ENCODE data around the gene PHF1. TPM values are rescaled to one million over a fixed set of nuclear protein-coding genes. Genes with fewer than 3 reads are reported as not detected.

Gene PHF1
- total RNA-seq, 2 experiments from 2014 or later: 31.9 to 32.6 TPM

GRCh38 chr6:33412140-33413009, 1.6 kb downstream of the PHF1 start:
- Mint-ChIP-seq H3K9me3 (no peaks in the 10 kb centered on the region), H3K27me3 (no peaks in the 10 kb centered on the region), H3K4me1 (ENCODE audit: low read depth) (peaks cover 59% of the 10 kb centered on the region), H3K36me3 (ENCODE audit: low read depth) (peaks cover 47% of the 10 kb centered on the region), H3K27ac (peak overlapping the region; percentile 61), H3K4me3 (peak overlapping the region; percentile 80)
- intact Hi-C loops (cut with micrococcal nuclease): no loop called here
- CTCF ChIA-PET: interaction anchor here (0.7 to 1.1 kb wide), 2 partner anchors 14 to 19 kb away, joined by 3 to 4 read pairs; no protein-coding TSS in a partner anchor
- POLR2A ChIA-PET: interaction anchor here (1.0 to 1.8 kb wide), 5 partner anchors 13 to 141 kb away, joined by 3 to 11 read pairs (median 4); partner anchors contain the start of genes RPS18, VPS52 and WDR46
- TF ChIP-seq CTCF (IDR thresholded peaks at IDR 0.05): no peak
- DNase-seq (no peak), ATAC-seq (no peak)

- intact Hi-C loops (cut with micrococcal nuclease): no loop called here
- H3K36me3 Mint-ChIP-seq (ENCODE audit: low read depth): peaks cover 40% of the 10 kb centered on the region
- no peak for ATAC-seq
- no peak for DNase-seq
- POLR2A ChIA-PET: interaction anchor here (1.1 to 1.8 kb wide), 3 partner anchors 12 to 142 kb away, joined by 3 to 7 read pairs (median 7); partner anchors contain the start of genes RPS18 and VPS52
- H3K27me3 Mint-ChIP-seq: no peaks in the 10 kb centered on the region
- CTCF ChIA-PET: interaction anchor here (0.8 to 1.6 kb wide), 3 partner anchors 13 to 77 kb away, joined by 3 read pairs; no protein-coding TSS in a partner anchor
- no peak for TF ChIP-seq CTCF (IDR thresholded peaks at IDR 0.05)
- no peaks in the 10 kb centered on the region for H3K9me3 Mint-ChIP-seq
- no peak overlapping the region for H3K4me3 Mint-ChIP-seq
- peak overlapping the region; percentile 100 for H3K27ac Mint-ChIP-seq
- peaks cover 62% of the 10 kb centered on the region for H3K4me1 Mint-ChIP-seq (ENCODE audit: low read depth)
Measured at GRCh38 chr6:33413241-33414120, 2.7 kb downstream of the PHF1 start.

- peak; percentile 37 for TF ChIP-seq CTCF (IDR thresholded peaks at IDR 0.05)
- H3K36me3 Mint-ChIP-seq (ENCODE audit: low read depth): peaks cover 37% of the 10 kb centered on the region
- peak; percentile 42 for DNase-seq
- no peaks in the 10 kb centered on the region for H3K27me3 Mint-ChIP-seq
- intact Hi-C loops (cut with micrococcal nuclease): no loop called here
- POLR2A ChIA-PET: interaction anchor here (1.6 to 5.4 kb wide), 2 partner anchors 11 to 15 kb away, joined by 7 to 46 read pairs; no protein-coding TSS in a partner anchor
- H3K4me1 Mint-ChIP-seq (ENCODE audit: low read depth): peaks cover 68% of the 10 kb centered on the region
- peak overlapping the region; percentile 100 for H3K27ac Mint-ChIP-seq
- ATAC-seq: no peak
- H3K4me3 Mint-ChIP-seq: no peak overlapping the region
- CTCF ChIA-PET: interaction anchor here (0.8 to 1.6 kb wide), 3 partner anchors 17 to 78 kb away, joined by 3 to 4 read pairs (median 3); no protein-coding TSS in a partner anchor
- H3K9me3 Mint-ChIP-seq: no peaks in the 10 kb centered on the region
Measured at GRCh38 chr6:33414592-33415271, 3.9 kb downstream of the PHF1 start.

GRCh38 chr6:33415831-33416230, 5.0 kb downstream of the PHF1 start:
- H3K27me3 Mint-ChIP-seq: no peaks in the 10 kb centered on the region
- H3K36me3 Mint-ChIP-seq (ENCODE audit: low read depth): peaks cover 37% of the 10 kb centered on the region
- ATAC-seq (no peak), DNase-seq (no peak)
- H3K27ac Mint-ChIP-seq: peak overlapping the region; percentile 100
- peak overlapping the region; percentile 98 for H3K4me3 Mint-ChIP-seq
- ChIA-PET CTCF (interaction anchor here (1.3 to 1.5 kb wide), 3 partner anchors 9 to 25 kb away, joined by 3 to 4 read pairs (median 4); no protein-coding TSS in a partner anchor), POLR2A (interaction anchor here (0.9 to 5.4 kb wide), 3 partner anchors 10 to 139 kb away, joined by 3 to 46 read pairs (median 6); partner anchors contain the start of gene B3GALT4)
- peaks cover 66% of the 10 kb centered on the region for H3K4me1 Mint-ChIP-seq (ENCODE audit: low read depth)
- intact Hi-C loops (cut with micrococcal nuclease): no loop called here
- TF ChIP-seq CTCF (IDR thresholded peaks at IDR 0.05): no peak
- no peaks in the 10 kb centered on the region for H3K9me3 Mint-ChIP-seq

Measured in activated CD8-positive, alpha-beta T cell treated with anti-CD3 and anti-CD28 coated beads for 36 hours (primary cell).